ENCODE measurements around the gene GMPPA. TPM values are rescaled to one million over a fixed set of nuclear protein-coding genes. Genes with fewer than 3 reads are reported as not detected.

The GMPPA gene
- total RNA-seq, 2 experiments from 2014 or later = 32.4 to 34.2 TPM

- ATAC-seq (no peak), DNase-seq (no peak)
- Mint-ChIP-seq H3K27ac (no peak overlapping the region), H3K4me3 (no peak overlapping the region), H3K36me3 (ENCODE audit: low read depth) (no peaks in the 10 kb centered on the region), H3K27me3 (no peaks in the 10 kb centered on the region), H3K9me3 (no peaks in the 10 kb centered on the region), H3K4me1 (ENCODE audit: low read depth) (peaks cover 3% of the 10 kb centered on the region)
- no peak for TF ChIP-seq CTCF (IDR thresholded peaks at IDR 0.05)
- CTCF ChIA-PET = interaction anchor here (0.7 to 2.2 kb wide), 8 partner anchors 9 to 76 kb away, joined by 3 to 10 read pairs (median 4); partner anchors contain the start of gene GMPPA
- intact Hi-C loops (cut with micrococcal nuclease) = no loop called here
- POLR2A ChIA-PET = no interaction called here
Observed at GRCh38 chr2:219464286-219465032, 34.2 kb upstream of the GMPPA start.

- ChIA-PET CTCF (interaction anchor here (1.2 kb wide), 1 partner anchor 10 kb away, joined by 4 read pairs; no protein-coding TSS in a partner anchor), POLR2A (no interaction called here)
- intact Hi-C loops (cut with micrococcal nuclease) = no loop called here
- H3K27ac Mint-ChIP-seq = no peak overlapping the region
- no peaks in the 10 kb centered on the region for H3K36me3 Mint-ChIP-seq (ENCODE audit: low read depth)
- no peaks in the 10 kb centered on the region for H3K9me3 Mint-ChIP-seq
- H3K27me3 Mint-ChIP-seq = no peaks in the 10 kb centered on the region
- no peak for TF ChIP-seq CTCF (IDR thresholded peaks at IDR 0.05)
- DNase-seq (no peak), ATAC-seq (no peak)
- H3K4me3 Mint-ChIP-seq = no peak overlapping the region
- H3K4me1 Mint-ChIP-seq (ENCODE audit: low read depth) = no peaks in the 10 kb centered on the region
Observed at GRCh38 chr2:219465659-219466561, 32.8 kb upstream of the GMPPA start.

GRCh38 chr2:219466816-219467735 is 31.6 kb upstream of the GMPPA start:
- H3K27ac Mint-ChIP-seq = no peak overlapping the region
- no peaks in the 10 kb centered on the region for H3K4me1 Mint-ChIP-seq (ENCODE audit: low read depth)
- POLR2A ChIA-PET = no interaction called here
- no peaks in the 10 kb centered on the region for H3K36me3 Mint-ChIP-seq (ENCODE audit: low read depth)
- no peak for TF ChIP-seq CTCF (IDR thresholded peaks at IDR 0.05)
- no peak overlapping the region for H3K4me3 Mint-ChIP-seq
- no peaks in the 10 kb centered on the region for H3K9me3 Mint-ChIP-seq
- ATAC-seq (no peak), DNase-seq (no peak)
- CTCF ChIA-PET = interaction anchor here (0.5 to 1.6 kb wide), 5 partner anchors 43 to 327 kb away, joined by 3 to 6 read pairs (median 3); no protein-coding TSS in a partner anchor
- intact Hi-C loops (cut with micrococcal nuclease) = no loop called here
- H3K27me3 Mint-ChIP-seq = no peaks in the 10 kb centered on the region

- Mint-ChIP-seq H3K4me3 (no peak overlapping the region), H3K27me3 (no peaks in the 10 kb centered on the region), H3K27ac (no peak overlapping the region), H3K4me1 (ENCODE audit: low read depth) (no peaks in the 10 kb centered on the region), H3K9me3 (no peaks in the 10 kb centered on the region), H3K36me3 (ENCODE audit: low read depth) (no peaks in the 10 kb centered on the region)
- ATAC-seq = no peak
- CTCF ChIA-PET = interaction anchor here (1.0 to 1.6 kb wide), 4 partner anchors 42 to 65 kb away, joined by 3 to 6 read pairs (median 3); no protein-coding TSS in a partner anchor
- DNase-seq = no peak
- POLR2A ChIA-PET = no interaction called here
- intact Hi-C loops (cut with micrococcal nuclease) = no loop called here
- TF ChIP-seq CTCF (IDR thresholded peaks at IDR 0.05) = no peak
Observed at GRCh38 chr2:219467736-219468075, 31.0 kb upstream of the GMPPA start.
